OCI-LY3 (cell line): ENCODE data around the gene APPL1.

Experiments used
- H2AFZ ChIP-seq: fragments of 200-600, 300-600 bp; shearing (Covaris generic); 2 replicates; pipeline ENCODE4 v1.6.0; 2014; ENCODE audit warnings: antibody characterized with exemption, low read depth, low read length
- H3K27ac ChIP-seq: fragments of 200-600, 300-600 bp; sonication (generic); 2 replicates; pipeline ENCODE4 v1.5.1; 2014; ENCODE audit warnings: mild to moderate bottlenecking, low read length, moderate library complexity, mixed read lengths
- H3K27me3 ChIP-seq: fragments of 200-600, 300-600 bp; sonication (generic); 2 replicates; pipeline ENCODE4 v1.6.1; 2014; ENCODE audit warnings: low read depth, low read length, mixed read lengths
- H3K36me3 ChIP-seq: fragments of 200-600, 300-600 bp; sonication (generic); replicated peaks from 2 replicates; pipeline ENCODE3; 2014; ENCODE audit warnings: low read depth, low read length, mixed read lengths
- H3K4me1 ChIP-seq: fragments of 300-600, 200-600 bp; sonication (generic); 2 replicates; pipeline ENCODE4 v1.6.1; 2014; ENCODE audit warnings: low read length, mixed read lengths
- H3K4me2 ChIP-seq: fragments of 200-600, 300-600 bp; sonication (generic); 2 replicates; pipeline ENCODE4 v1.6.1; 2014; ENCODE audit warnings: low read length, mixed read lengths
- H3K4me3 ChIP-seq: fragments of 300-600, 200-600 bp; sonication (generic); 2 replicates; pipeline ENCODE4 v1.5.1; 2014; ENCODE audit warnings: antibody characterized with exemption, mild to moderate bottlenecking, low read length, moderate library complexity
- H3K79me2 ChIP-seq: fragments of 300-600, 200-600 bp; shearing (Covaris generic); 2 replicates; pipeline ENCODE4 v1.6.1; 2014; ENCODE audit warnings: mild to moderate bottlenecking, low read length, mixed read lengths
- H3K9ac ChIP-seq: fragments of 300-600, 200-600 bp; shearing (Covaris generic); 2 replicates; pipeline ENCODE4 v1.6.0; 2014; ENCODE audit warnings: mild to moderate bottlenecking, low read length, moderate library complexity
- H3K9me3 ChIP-seq: fragments of 200-600, 300-600 bp; shearing (Covaris generic); 2 replicates; pipeline ENCODE4 v1.6.1; 2014; ENCODE audit warnings: low read length, mixed read lengths; ENCODE audit not compliant: insufficient read depth
- H4K20me1 ChIP-seq: fragments of 200-600, 300-600 bp; sonication (generic); 2 replicates; pipeline ENCODE4 v1.6.1; 2016; ENCODE audit warnings: low read length, mixed read lengths; ENCODE audit not compliant: insufficient read depth
- CTCF ChIP-seq: fragments of 200-600, 300-600 bp; sonication (generic); IDR thresholded peaks from 2 replicates; pipeline ENCODE4 v1.5.1; 2014; ENCODE audit warnings: antibody characterized with exemption, low read length, low read depth
- EZH2phosphoT487 ChIP-seq: fragments of 200-600 bp; shearing (Covaris generic); IDR thresholded peaks from 2 replicates; pipeline ENCODE4 v1.6.1; 2018; ENCODE audit warnings: antibody characterized with exemption, mixed run types, low read depth

APPL1 gene

GRCh38 chr3:57309769-57310360 is 82.3 kb downstream of the APPL1 start:
- Histone ChIP-seq H3K27ac (no peak overlapping the region), H3K36me3 (no peaks in the 10 kb centered on the region), H4K20me1 (no peaks in the 10 kb centered on the region), H3K79me2 (no peaks in the 10 kb centered on the region), H2AFZ (no peak overlapping the region), H3K4me1 (no peaks in the 10 kb centered on the region), H3K27me3 (peaks cover 1% of the 10 kb centered on the region), H3K9me3 (no peaks in the 10 kb centered on the region), H3K4me3 (no peak overlapping the region), H3K4me2 (no peak overlapping the region), H3K9ac (no peak overlapping the region)
- TF ChIP-seq CTCF: no peak
- no peak for TF ChIP-seq EZH2phosphoT487

GRCh38 chr3:57314204-57314603 is 86.7 kb downstream of the APPL1 start:
- TF ChIP-seq CTCF (no peak), EZH2phosphoT487 (no peak)
- no peak overlapping the region for H2AFZ ChIP-seq
- no peak overlapping the region for H3K27ac ChIP-seq
- H3K9me3 ChIP-seq: no peaks in the 10 kb centered on the region
- H3K4me2 ChIP-seq: no peak overlapping the region
- no peaks in the 10 kb centered on the region for H3K36me3 ChIP-seq
- no peaks in the 10 kb centered on the region for H4K20me1 ChIP-seq
- no peak overlapping the region for H3K4me3 ChIP-seq
- H3K79me2 ChIP-seq: no peaks in the 10 kb centered on the region
- peaks cover 29% of the 10 kb centered on the region for H3K27me3 ChIP-seq
- H3K4me1 ChIP-seq: no peaks in the 10 kb centered on the region
- no peak overlapping the region for H3K9ac ChIP-seq
